Gastrocnemius medialis (tissue), 4 donors: ENCODE measurements around the gene MAU2.

Source experiments
- CTCF ChIP-seq, 5 experiments: fragments of 450-650 bp in 3 of 5; fragments of 200-600 bp in 2 of 5; sonication (generic) in 2 of 5; IDR thresholded peaks in 4 of 5; conservative IDR thresholded peaks in 1 of 5; 1 replicate in 4 of 5; 2 replicates in 1 of 5; pipeline ENCODE4 v1.5.1; 2016 to 2019; ENCODE audit warnings: antibody characterized with exemption in 5 of 5, mild to moderate bottlenecking in 3 of 5, moderate library complexity in 3 of 5
- POLR2A ChIP-seq, 2 donors: fragments of 450-650 bp; IDR thresholded peaks; one replicate each; pipeline ENCODE4 v1.6.1; 2017; ENCODE audit warnings: antibody characterized with exemption in 2 of 2, mild to moderate bottlenecking in 2 of 2, moderate library complexity in 2 of 2

GRCh38 chr19:19348266-19348665 lies 27.6 kb downstream of the MAU2 start:
- TF ChIP-seq CTCF (IDR thresholded peaks at IDR 0.05 in 4 of 5, conservative IDR thresholded peaks at IDR 0.05 in 1 of 5): no peak
- no peak for TF ChIP-seq POLR2A (IDR thresholded peaks at IDR 0.05)
